ENCODE data around the gene ELK1. TPM values are rescaled to one million over a fixed set of nuclear protein-coding genes. Genes with fewer than 3 reads are reported as not detected.

Gene ELK1
- total RNA-seq, 1 experiment from 2014 or later = 22.0 TPM

DNA sequence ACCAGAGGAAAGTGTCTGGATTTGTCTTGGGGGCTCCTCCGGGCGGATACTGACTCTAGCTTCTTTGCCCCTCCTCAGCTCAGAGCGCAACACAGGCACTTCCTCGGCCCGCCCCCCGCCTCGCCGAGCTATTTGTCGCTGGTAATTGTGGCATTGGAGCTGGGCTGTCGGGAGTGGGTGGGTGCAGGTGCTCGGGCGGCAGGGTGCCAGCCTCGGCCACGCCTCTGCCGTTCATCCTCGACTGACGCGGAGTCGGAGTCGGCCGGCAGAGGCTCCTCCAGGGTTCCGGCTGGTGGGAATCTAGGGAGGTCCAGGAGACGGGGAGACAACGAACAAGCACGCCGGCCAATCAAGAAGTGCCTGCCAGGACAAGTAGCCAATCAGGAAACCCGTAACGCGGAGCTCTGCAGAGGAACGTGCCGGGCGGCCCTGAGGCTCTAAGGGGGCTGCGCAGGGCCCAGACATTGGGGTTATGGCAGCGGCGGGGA, 26.8 kb downstream of the ELK1 start:
- Histone ChIP-seq H4K20me1 (ENCODE audit: insufficient read depth) (no peaks in the 10 kb centered on the region), H3K4me3 (peak overlapping the region; percentile 35; the same call in 1 of the 2 replicates), H3K4me1 (replicated peaks; ENCODE audit: insufficient read depth) (no peaks in the 10 kb centered on the region), H3K4me2 (peak overlapping the region; percentile 64), H3K9me3 (ENCODE audit: insufficient read depth, low read depth) (no peaks in the 10 kb centered on the region), H2AFZ (no peak overlapping the region), H3F3A (ENCODE audit: insufficient read depth, low read depth) (no peaks in the 10 kb centered on the region), H3K36me3 (ENCODE audit: low read depth) (no peaks in the 10 kb centered on the region), H3K27ac (no peak overlapping the region), H3K79me2 (ENCODE audit: low read depth) (no peaks in the 10 kb centered on the region), H3K27me3 (ENCODE audit: insufficient read depth, low read depth) (no peaks in the 10 kb centered on the region), H3K9me2 (ENCODE audit: insufficient read depth) (no peaks in the 10 kb centered on the region)
- BruUV-seq (replicated peaks) = no TSS peak
- ChIA-PET POLR2A (ENCODE audit: unreplicated experiment) (no interaction called here), CTCF (no interaction called here)
- DNase-seq = peak; percentile 35 to 46
- TF ChIP-seq, protein P1, sequence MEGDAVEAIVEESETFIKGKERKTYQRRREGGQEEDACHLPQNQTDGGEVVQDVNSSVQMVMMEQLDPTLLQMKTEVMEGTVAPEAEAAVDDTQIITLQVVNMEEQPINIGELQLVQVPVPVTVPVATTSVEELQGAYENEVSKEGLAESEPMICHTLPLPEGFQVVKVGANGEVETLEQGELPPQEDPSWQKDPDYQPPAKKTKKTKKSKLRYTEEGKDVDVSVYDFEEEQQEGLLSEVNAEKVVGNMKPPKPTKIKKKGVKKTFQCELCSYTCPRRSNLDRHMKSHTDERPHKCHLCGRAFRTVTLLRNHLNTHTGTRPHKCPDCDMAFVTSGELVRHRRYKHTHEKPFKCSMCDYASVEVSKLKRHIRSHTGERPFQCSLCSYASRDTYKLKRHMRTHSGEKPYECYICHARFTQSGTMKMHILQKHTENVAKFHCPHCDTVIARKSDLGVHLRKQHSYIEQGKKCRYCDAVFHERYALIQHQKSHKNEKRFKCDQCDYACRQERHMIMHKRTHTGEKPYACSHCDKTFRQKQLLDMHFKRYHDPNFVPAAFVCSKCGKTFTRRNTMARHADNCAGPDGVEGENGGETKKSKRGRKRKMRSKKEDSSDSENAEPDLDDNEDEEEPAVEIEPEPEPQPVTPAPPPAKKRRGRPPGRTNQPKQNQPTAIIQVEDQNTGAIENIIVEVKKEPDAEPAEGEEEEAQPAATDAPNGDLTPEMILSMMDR (conservative IDR thresholded peaks at IDR 0.05) = no peak
- TF ChIP-seq EZH2 (IDR thresholded peaks at IDR 0.05; ENCODE audit: low read depth) = no peak
- intact Hi-C loops (cut with micrococcal nuclease; ENCODE audit: unreplicated experiment) = no loop called here

DNA sequence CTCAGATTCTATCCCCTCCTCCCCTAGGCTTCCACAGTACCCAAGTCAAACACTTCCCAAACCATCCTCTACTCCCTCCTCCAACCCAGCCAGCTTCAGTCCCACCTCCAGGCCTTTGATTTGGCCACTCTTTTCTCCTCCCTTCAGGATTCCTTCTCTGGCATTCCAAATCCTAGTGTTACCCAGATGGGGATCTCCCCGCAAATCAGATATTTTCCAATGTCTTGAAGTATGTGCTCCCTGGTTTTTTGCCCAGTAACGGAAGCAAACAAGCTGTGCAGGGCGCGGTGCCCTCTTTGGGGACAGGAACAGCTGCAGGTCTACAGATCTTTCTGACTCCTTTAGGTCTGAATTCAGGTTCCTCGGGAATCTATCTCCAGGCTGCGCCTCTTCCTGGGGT, 28.5 kb downstream of the ELK1 start:
- Histone ChIP-seq H3K9me3 (ENCODE audit: insufficient read depth, low read depth) (no peaks in the 10 kb centered on the region), H3K4me3 (no peak overlapping the region), H4K20me1 (ENCODE audit: insufficient read depth) (no peaks in the 10 kb centered on the region), H3K36me3 (ENCODE audit: low read depth) (no peaks in the 10 kb centered on the region), H3K27me3 (ENCODE audit: insufficient read depth, low read depth) (no peaks in the 10 kb centered on the region), H3K4me1 (replicated peaks; ENCODE audit: insufficient read depth) (no peaks in the 10 kb centered on the region), H3K9me2 (ENCODE audit: insufficient read depth) (no peaks in the 10 kb centered on the region), H3K27ac (no peak overlapping the region), H3F3A (ENCODE audit: insufficient read depth, low read depth) (no peaks in the 10 kb centered on the region), H3K4me2 (no peak overlapping the region), H3K79me2 (ENCODE audit: low read depth) (no peaks in the 10 kb centered on the region), H2AFZ (no peak overlapping the region)
- no TSS peak for BruUV-seq (replicated peaks)
- intact Hi-C loops (cut with micrococcal nuclease; ENCODE audit: unreplicated experiment) = no loop called here
- TF ChIP-seq, protein P1 (conservative IDR thresholded peaks at IDR 0.05) = no peak
- TF ChIP-seq EZH2 (IDR thresholded peaks at IDR 0.05; ENCODE audit: low read depth) = no peak
- ChIA-PET POLR2A (ENCODE audit: unreplicated experiment) (no interaction called here), CTCF (no interaction called here)
- DNase-seq = no peak

DNA sequence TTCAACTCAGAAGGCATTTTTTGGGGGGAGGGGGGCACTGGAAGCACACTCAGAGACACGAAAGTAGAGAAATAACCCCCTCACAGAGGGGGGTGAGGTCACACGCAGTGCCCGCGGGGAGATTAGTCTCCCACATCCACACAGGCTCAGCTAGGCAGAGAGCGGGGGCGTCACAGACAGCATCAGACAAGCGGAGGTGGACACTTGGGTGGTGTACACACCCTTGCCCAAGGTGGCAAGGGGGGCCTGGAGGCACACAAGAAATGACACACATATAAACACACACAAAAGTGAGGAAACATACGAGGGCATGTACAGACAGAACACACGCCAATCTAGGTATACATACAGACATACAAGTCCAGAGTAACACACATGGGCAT, 30.1 kb downstream of the ELK1 start:
- H3K4me3 ChIP-seq = no peak overlapping the region
- no peaks in the 10 kb centered on the region for H3K27me3 ChIP-seq (ENCODE audit: insufficient read depth, low read depth)
- H3K36me3 ChIP-seq (ENCODE audit: low read depth) = no peaks in the 10 kb centered on the region
- no peaks in the 10 kb centered on the region for H4K20me1 ChIP-seq (ENCODE audit: insufficient read depth)
- BruUV-seq (replicated peaks) = no TSS peak
- H3K4me2 ChIP-seq = no peak overlapping the region
- no peak overlapping the region for H2AFZ ChIP-seq
- ChIA-PET POLR2A (ENCODE audit: unreplicated experiment) (no interaction called here), CTCF (no interaction called here)
- H3K9me2 ChIP-seq (ENCODE audit: insufficient read depth) = no peaks in the 10 kb centered on the region
- H3K9me3 ChIP-seq (ENCODE audit: insufficient read depth, low read depth) = no peaks in the 10 kb centered on the region
- no peak for TF ChIP-seq EZH2 (IDR thresholded peaks at IDR 0.05; ENCODE audit: low read depth)
- TF ChIP-seq, protein P1 (conservative IDR thresholded peaks at IDR 0.05) = no peak
- no peak overlapping the region for H3K27ac ChIP-seq
- intact Hi-C loops (cut with micrococcal nuclease; ENCODE audit: unreplicated experiment) = no loop called here
- H3K4me1 ChIP-seq (replicated peaks; ENCODE audit: insufficient read depth) = no peaks in the 10 kb centered on the region
- DNase-seq = no peak
- H3K79me2 ChIP-seq (ENCODE audit: low read depth) = no peaks in the 10 kb centered on the region
- H3F3A ChIP-seq (ENCODE audit: insufficient read depth, low read depth) = no peaks in the 10 kb centered on the region

Data from PC-9 (cell line).